ENCODE measurements around the gene CORO1C. TPM values are rescaled to one million over a fixed set of nuclear protein-coding genes. Genes with fewer than 3 reads are reported as not detected.

Gene CORO1C
- total and polyA plus RNA-seq, 9 of the 15 experiments (the other 6 are each of a cell fraction or from before 2014, with no cell fraction given), result 55.2 to 280 (median 150) TPM

DNA sequence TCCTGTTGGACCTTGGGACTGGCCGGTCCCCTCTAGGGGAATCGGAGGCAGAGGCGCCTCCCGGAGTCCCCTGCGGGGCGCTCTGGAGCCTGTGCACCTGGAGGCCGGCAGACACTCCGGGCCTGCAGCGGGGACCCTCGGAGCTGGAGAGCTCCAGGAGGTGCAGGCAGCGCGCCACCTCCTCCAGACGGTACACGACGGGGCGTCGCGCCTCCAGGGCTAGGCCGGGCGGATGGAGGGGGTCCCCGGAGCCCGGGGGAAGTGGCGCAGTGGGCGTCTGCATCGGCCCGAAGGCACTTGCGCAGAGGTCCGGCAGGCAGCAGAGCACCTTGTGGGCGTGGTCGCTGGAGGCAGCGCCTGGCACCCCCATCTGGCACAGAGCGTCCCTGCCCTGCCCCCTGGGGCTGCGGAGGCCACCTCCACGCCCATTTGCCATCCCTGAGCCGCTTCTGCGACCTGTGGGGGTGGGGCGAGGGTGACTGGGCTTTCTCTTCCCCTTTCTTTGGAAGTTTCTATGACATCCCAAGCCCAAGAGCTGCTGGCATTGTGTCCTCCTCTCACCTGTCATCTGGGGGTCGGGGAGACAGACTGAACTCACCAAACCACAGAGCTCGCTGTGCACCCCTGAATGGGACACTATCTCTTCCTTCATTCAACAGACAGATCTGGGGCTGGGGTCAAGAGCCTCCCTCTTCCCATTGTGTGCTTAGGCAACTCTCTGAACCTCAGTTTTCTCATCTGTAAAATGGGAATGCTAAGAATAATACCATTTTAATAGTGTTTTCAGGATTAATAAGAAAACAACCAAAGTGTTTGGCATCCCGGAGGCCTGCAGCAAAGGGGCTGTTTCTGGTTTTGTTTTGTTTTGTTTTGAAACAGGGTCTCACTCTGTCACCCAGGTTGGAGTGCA is 37.5 kb upstream of the CORO1C start (continued):
- TF ChIP-seq, protein P1, sequence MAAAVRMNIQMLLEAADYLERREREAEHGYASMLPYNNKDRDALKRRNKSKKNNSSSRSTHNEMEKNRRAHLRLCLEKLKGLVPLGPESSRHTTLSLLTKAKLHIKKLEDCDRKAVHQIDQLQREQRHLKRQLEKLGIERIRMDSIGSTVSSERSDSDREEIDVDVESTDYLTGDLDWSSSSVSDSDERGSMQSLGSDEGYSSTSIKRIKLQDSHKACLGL (CRISPR knock-in tag; IDR thresholded peaks at IDR 0.05; ENCODE audit: borderline replicate concordance, poor library complexity, severe bottlenecking), result no peak
- TF ChIP-seq, protein P2, sequence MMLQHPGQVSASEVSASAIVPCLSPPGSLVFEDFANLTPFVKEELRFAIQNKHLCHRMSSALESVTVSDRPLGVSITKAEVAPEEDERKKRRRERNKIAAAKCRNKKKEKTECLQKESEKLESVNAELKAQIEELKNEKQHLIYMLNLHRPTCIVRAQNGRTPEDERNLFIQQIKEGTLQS (IDR thresholded peaks at IDR 0.05), result no peak
- TF ChIP-seq, protein P2 (CRISPR knock-in tag; conservative IDR thresholded peaks at IDR 0.05), result no peak
- TF ChIP-seq RBM15 (IDR thresholded peaks at IDR 0.05; ENCODE audit: insufficient read depth, low read length), result no peak
- no peak for TF ChIP-seq E2F3 (CRISPR knock-in tag; IDR thresholded peaks at IDR 0.05)
- TF ChIP-seq ZNF274 (IDR thresholded peaks at IDR 0.05; ENCODE audit: borderline replicate concordance, low read depth, low read length), result no peak
- no peak for TF ChIP-seq KAT7 (CRISPR knock-in tag; IDR thresholded peaks at IDR 0.05; ENCODE audit: borderline replicate concordance)
- TF ChIP-seq ZNF699 (CRISPR knock-in tag; IDR thresholded peaks at IDR 0.05; ENCODE audit: insufficient replicate concordance), result no peak
- no peak for TF ChIP-seq ETV6 (IDR thresholded peaks at IDR 0.05; ENCODE audit: borderline replicate concordance in 1 of 2, low read depth in 2 of 2, low read length in 1 of 2)
- TF ChIP-seq ETV6 (CRISPR knock-in tag; IDR thresholded peaks at IDR 0.05; ENCODE audit: borderline replicate concordance), result no peak
- TF ChIP-seq SP1 (CRISPR knock-in tag; IDR thresholded peaks at IDR 0.05), result no peak
- no peak for TF ChIP-seq BACH1 (tag; IDR thresholded peaks at IDR 0.05)
- TF ChIP-seq RBM25 (IDR thresholded peaks at IDR 0.05; ENCODE audit: low read depth, low read length, severe bottlenecking), result peak; percentile 94
- TF ChIP-seq RAD51 (IDR thresholded peaks at IDR 0.05; ENCODE audit: borderline replicate concordance, low read depth), result no peak
- TF ChIP-seq CBX3 (IDR thresholded peaks at IDR 0.05; ENCODE audit: borderline replicate concordance in 1 of 2, low read length in 2 of 2), result 0 out of 3 replicates have a peak, but pooled peaks of 1 of the 2 experiments have one; percentile 19
- no peak for TF ChIP-seq RNF2 (IDR thresholded peaks at IDR 0.05)
- TF ChIP-seq ETV1 (tag; conservative IDR thresholded peaks at IDR 0.05; ENCODE audit: low read depth), result no peak
- no peak for TF ChIP-seq RFX7 (CRISPR knock-in tag; IDR thresholded peaks at IDR 0.05)
- peak; percentile 14; the same call in 1 of the 2 replicates for TF ChIP-seq SPI1 (IDR thresholded peaks at IDR 0.05; ENCODE audit: borderline replicate concordance, low read depth, low read length)
- 0 out of 4 replicates have a peak, but pooled peaks of 1 of the 2 experiments have one; percentile 53 for TF ChIP-seq RCOR1 (IDR thresholded peaks at IDR 0.05; ENCODE audit: borderline replicate concordance in 1 of 2, low read depth in 2 of 2, low read length in 2 of 2)
- peak; percentile 74 to 82 for TF ChIP-seq KDM1A (IDR thresholded peaks at IDR 0.05)
- no peak for TF ChIP-seq ZNF347 (CRISPR knock-in tag; IDR thresholded peaks at IDR 0.05; ENCODE audit: low read depth)
- TF ChIP-seq, protein P3, sequence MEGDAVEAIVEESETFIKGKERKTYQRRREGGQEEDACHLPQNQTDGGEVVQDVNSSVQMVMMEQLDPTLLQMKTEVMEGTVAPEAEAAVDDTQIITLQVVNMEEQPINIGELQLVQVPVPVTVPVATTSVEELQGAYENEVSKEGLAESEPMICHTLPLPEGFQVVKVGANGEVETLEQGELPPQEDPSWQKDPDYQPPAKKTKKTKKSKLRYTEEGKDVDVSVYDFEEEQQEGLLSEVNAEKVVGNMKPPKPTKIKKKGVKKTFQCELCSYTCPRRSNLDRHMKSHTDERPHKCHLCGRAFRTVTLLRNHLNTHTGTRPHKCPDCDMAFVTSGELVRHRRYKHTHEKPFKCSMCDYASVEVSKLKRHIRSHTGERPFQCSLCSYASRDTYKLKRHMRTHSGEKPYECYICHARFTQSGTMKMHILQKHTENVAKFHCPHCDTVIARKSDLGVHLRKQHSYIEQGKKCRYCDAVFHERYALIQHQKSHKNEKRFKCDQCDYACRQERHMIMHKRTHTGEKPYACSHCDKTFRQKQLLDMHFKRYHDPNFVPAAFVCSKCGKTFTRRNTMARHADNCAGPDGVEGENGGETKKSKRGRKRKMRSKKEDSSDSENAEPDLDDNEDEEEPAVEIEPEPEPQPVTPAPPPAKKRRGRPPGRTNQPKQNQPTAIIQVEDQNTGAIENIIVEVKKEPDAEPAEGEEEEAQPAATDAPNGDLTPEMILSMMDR (IDR thresholded peaks at IDR 0.05 in 2 of 3, conservative IDR thresholded peaks at IDR 0.05 in 1 of 3; ENCODE audit: insufficient read depth in 2 of 3, low read depth in 1 of 3, low read length in 3 of 3), result no peak
- TF ChIP-seq PHF21A (IDR thresholded peaks at IDR 0.05; ENCODE audit: borderline replicate concordance, low read depth), result no peak
- TF ChIP-seq SUPT5H (IDR thresholded peaks at IDR 0.05), result no peak
- TF ChIP-seq TEAD2 (tag; IDR thresholded peaks at IDR 0.05), result no peak
